Measurements from ENCODE around the gene GATA2.

- TF ChIP-seq CTCF (IDR thresholded peaks at IDR 0.05; ENCODE audit: insufficient read depth, low read length, poor library complexity, severe bottlenecking): no peak
- no peak for TF ChIP-seq EZH2phosphoT487 (conservative IDR thresholded peaks at IDR 0.05; ENCODE audit: low read length)
Measured at GRCh38 chr3:128430731-128431130, 62.3 kb downstream of the GATA2 start.

Measured in SU-DHL-6 (cell line).